ENCODE results near the gene CEMIP. TPM values are rescaled to one million over a fixed set of nuclear protein-coding genes. Genes with fewer than 3 reads are reported as not detected.
A peak's percentile ranks its signal among the peaks of the same experiment; 100 is the strongest.

Gene CEMIP
- total and polyA plus RNA-seq, 2 of the 13 experiments (the other 11 are each of a cell fraction or from before 2014, with no cell fraction given) = 4.3 to 28.5 TPM

DNA sequence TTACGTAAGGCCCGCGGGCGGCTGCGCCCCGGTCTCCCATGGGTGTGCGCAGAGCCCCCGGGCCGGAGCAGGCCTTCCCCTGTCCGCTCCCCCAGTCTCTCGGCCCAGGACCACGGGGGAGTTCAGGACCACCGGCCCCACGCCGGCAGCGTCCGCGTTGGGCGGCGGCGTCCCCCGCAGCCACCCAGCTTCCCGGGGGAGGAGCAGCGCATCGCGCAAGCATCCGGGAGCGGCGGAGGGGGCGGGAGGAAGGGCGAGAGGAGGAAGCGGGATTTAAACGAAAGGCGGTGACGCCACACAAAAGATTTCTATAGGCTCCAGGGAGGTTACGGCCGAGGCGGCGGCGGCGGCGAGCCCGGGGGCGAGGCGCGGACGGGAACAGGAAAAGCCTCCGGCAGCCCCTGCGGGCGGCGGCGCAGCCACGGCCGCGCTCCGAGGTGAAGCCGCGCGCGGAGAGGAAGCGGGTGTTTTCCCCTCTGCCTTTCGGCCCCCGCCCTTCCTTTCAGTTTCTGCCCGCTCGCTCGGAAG is 221.5 kb downstream of the CEMIP start, which contains the start of gene TLNRD1 (continued):
- TF ChIP-seq ZNF691 (CRISPR knock-in tag; IDR thresholded peaks at IDR 0.05; ENCODE audit: borderline replicate concordance, low read depth) (no peak; the same call in 1 of the 2 replicates), HNRNPH1 (optimal IDR thresholded peaks at IDR 0.05; ENCODE audit: low read depth, low read length) (no peak), HMG20B (CRISPR knock-in tag; conservative IDR thresholded peaks at IDR 0.05) (no peak), MLXIP (CRISPR knock-in tag; IDR thresholded peaks at IDR 0.05; ENCODE audit: borderline replicate concordance) (no peak), ERF (CRISPR knock-in tag; IDR thresholded peaks at IDR 0.05) (0 out of 2 replicates have a peak, but pooled peaks have one; percentile 37), PHF8 (CRISPR knock-in tag; IDR thresholded peaks at IDR 0.05) (peak; percentile 95), ZUFSP (CRISPR knock-in tag; IDR thresholded peaks at IDR 0.05; ENCODE audit: borderline replicate concordance) (no peak), FOXJ3 (CRISPR knock-in tag; IDR thresholded peaks at IDR 0.05; ENCODE audit: borderline replicate concordance) (no peak), RFX3 (CRISPR knock-in tag; IDR thresholded peaks at IDR 0.05) (no peak), CCDC6 (CRISPR knock-in tag; IDR thresholded peaks at IDR 0.05) (no peak), KDM1A (CRISPR knock-in tag; IDR thresholded peaks at IDR 0.05) (no peak)
- TF ChIP-seq, protein P1, sequence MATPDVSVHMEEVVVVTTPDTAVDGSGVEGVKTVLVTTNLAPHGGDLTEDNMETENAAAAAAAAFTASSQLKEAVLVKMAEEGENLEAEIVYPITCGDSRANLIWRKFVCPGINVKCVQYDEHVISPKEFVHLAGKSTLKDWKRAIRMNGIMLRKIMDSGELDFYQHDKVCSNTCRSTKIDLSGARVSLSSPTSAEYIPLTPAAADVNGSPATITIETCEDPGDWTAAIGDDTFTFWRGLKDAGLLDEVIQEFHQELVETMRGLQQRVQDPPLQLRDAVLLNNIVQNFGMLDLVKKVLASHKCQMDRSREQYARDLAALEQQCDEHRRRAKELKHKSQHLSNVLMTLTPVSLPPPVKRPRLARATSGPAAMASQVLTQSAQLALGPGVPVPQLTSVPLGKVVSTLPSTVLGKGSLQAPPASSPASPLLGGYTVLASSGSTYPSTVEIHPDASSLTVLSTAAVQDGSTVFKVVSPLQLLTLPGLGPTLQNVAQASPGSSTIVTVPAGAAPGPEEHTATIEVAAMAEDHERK (CRISPR knock-in tag; IDR thresholded peaks at IDR 0.05; ENCODE audit: low read depth) = no peak
- TF ChIP-seq, protein P2, sequence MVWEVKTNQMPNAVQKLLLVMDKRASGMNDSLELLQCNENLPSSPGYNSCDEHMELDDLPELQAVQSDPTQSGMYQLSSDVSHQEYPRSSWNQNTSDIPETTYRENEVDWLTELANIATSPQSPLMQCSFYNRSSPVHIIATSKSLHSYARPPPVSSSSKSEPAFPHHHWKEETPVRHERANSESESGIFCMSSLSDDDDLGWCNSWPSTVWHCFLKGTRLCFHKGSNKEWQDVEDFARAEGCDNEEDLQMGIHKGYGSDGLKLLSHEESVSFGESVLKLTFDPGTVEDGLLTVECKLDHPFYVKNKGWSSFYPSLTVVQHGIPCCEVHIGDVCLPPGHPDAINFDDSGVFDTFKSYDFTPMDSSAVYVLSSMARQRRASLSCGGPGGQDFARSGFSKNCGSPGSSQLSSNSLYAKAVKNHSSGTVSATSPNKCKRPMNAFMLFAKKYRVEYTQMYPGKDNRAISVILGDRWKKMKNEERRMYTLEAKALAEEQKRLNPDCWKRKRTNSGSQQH (CRISPR knock-in tag; IDR thresholded peaks at IDR 0.05; ENCODE audit: low read depth) = no peak
- TF ChIP-seq, protein P3, sequence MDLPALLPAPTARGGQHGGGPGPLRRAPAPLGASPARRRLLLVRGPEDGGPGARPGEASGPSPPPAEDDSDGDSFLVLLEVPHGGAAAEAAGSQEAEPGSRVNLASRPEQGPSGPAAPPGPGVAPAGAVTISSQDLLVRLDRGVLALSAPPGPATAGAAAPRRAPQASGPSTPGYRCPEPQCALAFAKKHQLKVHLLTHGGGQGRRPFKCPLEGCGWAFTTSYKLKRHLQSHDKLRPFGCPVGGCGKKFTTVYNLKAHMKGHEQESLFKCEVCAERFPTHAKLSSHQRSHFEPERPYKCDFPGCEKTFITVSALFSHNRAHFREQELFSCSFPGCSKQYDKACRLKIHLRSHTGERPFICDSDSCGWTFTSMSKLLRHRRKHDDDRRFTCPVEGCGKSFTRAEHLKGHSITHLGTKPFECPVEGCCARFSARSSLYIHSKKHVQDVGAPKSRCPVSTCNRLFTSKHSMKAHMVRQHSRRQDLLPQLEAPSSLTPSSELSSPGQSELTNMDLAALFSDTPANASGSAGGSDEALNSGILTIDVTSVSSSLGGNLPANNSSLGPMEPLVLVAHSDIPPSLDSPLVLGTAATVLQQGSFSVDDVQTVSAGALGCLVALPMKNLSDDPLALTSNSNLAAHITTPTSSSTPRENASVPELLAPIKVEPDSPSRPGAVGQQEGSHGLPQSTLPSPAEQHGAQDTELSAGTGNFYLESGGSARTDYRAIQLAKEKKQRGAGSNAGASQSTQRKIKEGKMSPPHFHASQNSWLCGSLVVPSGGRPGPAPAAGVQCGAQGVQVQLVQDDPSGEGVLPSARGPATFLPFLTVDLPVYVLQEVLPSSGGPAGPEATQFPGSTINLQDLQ (CRISPR knock-in tag; IDR thresholded peaks at IDR 0.05) = peak; percentile 25; the same call in 1 of the 2 replicates
